HG03571 (cell line): ENCODE data around the gene LRFN2.

ENCODE experiments used
- ATAC-seq: cut with Tn5 transposase; IDR thresholded peaks from one replicate; pipeline ENCODE4 v1.9.1; 2021; ENCODE audit not compliant: unreplicated experiment

The LRFN2 gene

GRCh38 chr6:40439026-40439800, 148.0 kb downstream of the LRFN2 start:
- no peak for ATAC-seq

DNA sequence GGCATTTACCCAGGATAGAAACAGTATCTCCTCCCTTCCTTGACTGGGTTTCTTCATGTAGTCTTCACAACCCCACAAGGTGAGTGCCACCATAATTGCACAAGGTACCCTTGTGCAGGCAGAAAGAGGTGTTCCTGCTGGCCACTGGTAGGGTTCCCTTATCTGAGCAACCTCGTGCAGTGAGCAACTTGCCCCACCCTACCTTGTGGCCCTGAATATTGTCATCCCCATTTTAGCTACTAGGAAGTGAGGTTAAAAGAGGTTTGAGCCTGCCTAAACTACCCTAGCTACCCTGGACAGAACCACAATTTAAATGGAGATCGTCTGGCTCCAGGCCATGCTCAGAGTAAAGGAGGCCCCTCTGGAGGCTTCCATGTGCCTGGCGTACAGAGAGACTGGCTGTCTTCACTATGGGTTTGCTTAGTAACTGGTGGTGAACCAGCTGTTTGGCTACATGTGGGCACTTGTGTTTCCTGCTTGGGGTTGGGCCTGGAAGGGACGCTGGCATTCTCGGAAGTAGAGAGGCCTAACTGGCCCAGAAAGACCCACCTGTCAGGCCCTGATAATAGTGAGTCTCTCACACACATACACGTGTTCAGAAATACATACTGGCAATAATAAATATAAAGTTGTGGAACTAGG, 148.8 kb downstream of the LRFN2 start:
- ATAC-seq: no peak

DNA sequence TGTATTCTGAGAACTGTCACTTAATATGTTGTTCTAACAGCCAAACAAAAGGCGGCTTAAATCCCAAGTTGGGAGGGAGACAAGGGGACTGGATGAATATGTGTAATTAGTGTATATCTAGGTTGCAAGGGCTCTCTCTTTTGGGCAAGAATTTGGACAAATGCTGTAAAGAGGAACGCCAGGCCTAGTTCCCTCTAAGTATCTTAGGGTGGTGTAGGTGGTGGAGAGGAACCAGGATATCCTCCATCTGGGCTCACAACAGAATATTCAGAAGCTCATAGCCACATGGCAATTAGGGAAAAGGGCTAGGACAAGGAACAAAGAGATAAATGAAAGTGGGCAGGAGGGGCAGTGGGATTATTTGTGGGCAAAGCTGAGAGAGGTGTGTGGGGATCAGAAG, 149.5 kb downstream of the LRFN2 start:
- ATAC-seq: no peak

DNA sequence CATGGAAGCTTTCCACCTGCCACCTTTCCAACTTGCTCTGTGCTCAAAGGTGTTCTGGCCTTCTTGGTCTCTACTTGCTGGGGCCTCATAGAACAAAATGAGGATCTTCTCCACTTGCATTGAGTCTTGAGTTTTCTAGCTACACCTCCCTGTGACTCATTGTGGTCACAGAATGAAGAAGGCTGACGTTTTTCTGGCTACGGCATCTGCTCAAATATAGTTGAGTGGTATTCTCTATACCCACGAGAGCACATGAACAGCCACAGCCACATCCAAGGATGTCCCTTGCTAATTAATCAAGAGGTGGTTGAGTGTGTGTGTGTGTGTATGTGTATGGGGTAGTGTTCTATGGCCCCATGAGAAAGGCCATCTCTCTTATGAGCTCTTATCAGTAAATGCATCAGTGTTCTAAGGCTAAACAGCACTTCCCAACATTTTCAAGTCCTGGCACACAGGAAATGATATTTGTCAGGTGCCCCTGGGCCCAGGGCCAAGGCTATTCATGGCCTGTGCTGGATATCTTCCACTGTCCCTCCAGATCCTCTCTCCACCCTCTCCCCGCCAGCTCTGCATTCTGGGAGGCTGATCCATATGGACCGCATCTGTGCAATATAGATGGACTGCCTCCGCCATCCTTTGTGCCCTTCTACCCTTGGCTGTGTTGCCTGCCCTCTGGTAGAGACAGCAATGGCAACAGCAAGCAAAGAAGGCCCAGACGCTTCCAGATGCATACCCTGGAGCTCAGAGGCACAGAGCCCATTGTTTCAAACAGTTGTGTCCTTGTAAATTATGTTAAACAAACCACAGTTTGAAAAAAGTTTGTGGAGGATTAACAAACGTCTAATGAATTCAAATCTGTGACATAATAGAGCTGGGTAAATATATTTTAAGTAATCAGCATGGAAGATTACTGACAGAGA, 150.2 kb downstream of the LRFN2 start:
- no peak for ATAC-seq

DNA sequence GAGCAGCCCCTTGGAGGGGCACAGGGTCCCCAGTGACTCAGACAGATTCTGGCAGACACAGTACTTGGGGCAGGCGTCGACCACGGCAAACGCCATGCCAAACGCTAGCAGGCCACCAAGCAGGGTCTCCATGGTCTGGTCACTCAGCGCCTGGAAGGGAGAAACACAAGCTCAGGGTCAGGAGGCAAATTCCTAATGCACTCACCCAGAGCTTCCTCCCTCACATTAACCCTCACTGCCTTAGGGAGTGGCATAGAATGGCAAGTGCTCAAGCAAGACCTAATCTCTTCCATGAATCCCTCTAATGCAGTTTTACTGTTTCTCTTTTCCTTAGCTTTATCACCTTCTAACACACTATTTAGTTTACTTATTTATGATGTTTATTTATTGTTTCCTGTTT, 154.2 kb downstream of the LRFN2 start:
- no peak for ATAC-seq

DNA sequence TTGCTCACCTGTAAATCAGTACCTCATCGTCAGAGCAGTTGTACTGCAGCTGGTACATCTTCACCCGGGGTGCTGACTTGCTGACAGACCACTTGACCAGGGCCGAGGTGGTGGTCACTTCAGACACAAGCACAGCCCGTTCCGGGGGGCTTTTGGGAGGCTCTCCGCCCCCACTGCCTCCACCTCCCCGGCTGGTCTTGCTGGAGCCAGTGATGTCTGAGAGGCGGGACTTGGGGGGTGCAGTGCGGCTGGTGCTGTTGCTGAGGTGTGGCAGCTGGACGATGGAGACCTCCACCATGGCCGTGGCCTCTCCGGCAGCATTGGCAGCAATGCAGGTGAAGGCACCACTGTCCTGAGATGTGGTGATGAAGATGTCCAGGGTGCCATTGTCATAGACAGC, 155.5 kb downstream of the LRFN2 start:
- ATAC-seq: no peak

GRCh38 chr6:40427196-40427595, 160.0 kb downstream of the LRFN2 start:
- ATAC-seq: no peak

- ATAC-seq: no peak
These were observed 160.7 kb downstream of the LRFN2 start for GRCh38 chr6:40426346-40427066.

DNA sequence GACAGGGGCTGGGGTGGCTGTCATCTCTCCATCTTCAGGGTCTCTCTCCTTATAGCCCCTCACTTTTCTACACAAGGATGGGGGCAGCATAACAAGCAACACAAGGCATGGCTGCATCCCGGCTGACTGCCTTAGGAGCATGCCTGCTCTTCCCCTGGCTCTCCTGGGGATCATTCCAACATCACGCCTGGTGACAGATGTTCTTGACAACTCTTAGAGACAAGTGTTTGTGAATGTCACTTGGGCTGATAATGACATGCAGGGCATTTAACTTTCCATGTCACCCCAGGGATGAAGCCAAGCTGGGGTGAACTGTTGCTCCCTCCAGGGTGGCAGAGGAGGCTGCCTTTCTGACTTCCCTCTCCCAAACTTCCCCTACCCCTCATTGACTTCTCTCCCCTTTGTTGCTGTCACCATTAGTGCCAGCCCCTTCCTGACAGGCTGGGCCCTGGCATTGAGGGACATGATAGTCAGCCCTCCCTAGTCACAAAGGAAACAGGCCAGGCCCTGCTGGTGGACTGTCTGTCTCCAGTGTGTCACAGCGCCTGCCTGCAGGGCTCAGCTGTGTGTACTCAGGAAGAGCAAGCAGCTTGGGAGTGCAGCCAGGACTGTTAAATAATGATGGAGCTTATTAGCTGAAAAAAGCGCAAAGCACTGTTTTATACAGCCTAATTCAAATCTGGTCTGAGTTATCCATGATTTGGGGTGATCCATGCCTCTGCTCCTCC, 161.8 kb downstream of the LRFN2 start:
- ATAC-seq: no peak

GRCh38 chr6:40422046-40422445, 165.1 kb downstream of the LRFN2 start:
- ATAC-seq: no peak

DNA sequence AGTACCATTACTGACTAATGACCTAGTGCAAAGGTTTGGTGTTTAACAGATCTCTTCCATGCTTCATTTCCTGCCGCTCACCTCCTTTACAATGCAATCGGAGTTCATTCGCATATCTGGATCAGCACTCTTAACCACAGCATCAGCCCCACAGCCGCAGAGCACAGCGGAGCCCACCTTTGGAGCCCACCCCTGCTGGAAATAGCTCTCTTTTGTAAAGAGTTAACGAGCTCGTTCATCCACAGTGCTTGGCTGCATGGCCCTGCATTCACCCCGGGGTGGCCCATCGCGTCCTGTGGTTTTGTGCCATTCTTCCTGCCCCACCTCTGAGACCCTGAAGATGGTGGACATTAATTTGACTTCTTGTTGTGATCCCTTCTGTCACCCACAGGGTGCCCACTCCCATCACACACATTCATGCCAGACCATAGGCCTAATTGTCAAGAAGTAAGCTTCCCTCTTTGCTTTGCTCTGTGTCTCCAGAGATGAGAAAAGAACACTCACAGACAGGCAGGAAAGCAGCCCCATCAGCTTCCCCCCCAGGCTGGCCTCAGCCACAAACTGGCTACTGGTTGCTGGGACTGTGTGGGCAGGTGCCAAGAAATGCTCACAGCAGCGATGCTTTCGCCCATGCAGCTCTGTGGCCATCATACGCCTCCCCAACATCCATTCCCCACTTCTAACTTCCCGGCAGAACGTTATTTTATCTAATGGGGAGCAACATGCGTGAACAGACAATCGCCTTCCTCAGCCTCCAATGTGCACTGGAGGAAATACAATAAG, 167.0 kb downstream of the LRFN2 start:
- ATAC-seq: no peak

DNA sequence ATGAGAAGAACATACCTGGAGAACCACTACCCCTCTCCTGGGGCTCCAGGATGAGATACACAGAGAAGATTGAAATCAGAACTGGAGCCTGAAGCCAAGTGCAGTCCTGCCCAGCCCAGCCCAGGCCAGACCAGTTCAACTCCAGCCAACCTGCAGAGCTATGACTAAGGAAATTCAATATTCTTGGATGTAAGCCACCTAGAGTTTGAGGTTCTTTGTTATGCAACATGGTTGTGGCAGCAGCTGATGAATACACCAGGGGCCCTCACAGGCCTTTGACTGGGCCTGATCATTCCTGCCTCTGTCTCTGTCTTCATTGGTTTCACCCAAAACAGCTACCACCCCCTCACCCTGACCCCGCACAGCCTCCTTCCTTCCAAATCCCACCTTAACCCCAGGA, 167.8 kb downstream of the LRFN2 start:
- ATAC-seq: no peak

DNA sequence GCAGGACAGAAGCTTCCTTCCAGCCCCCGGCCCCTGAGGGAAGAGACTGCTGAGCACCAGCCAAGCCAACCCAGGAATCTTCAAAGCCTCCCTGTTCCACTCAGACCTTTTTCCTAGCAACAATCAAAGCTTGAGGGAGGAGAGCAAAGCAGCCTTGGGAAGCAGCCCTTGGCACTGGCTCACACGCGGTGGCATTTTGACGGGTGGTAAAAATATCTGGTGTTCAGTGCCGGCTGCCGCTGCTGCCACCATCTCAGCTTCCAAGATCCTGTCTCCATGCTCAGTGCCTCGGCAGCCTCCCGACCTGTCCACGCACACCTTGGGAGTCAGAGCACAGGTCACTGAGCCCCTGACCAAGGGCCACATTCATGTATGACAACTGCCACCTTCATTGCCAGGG, 170.1 kb downstream of the LRFN2 start:
- ATAC-seq: no peak

DNA sequence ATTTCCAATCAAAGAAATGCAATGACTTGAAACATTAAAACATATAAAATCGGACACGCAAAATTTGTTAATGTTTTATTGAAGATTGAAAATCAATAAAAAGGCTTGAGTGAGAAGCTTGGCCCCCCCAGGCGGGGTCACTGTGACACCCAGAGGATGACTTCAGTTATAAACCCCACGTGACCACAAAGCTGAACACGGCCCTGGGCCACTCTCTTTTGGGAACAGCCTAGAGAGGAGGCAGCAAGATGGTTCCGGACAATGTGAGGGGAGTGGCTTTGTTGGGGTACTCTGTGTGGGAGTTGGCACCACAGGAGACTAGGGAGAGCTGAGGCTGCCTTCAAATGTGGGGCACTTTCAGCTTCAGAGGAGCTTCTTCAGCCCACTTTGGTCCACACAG, 172.5 kb downstream of the LRFN2 start:
- no peak for ATAC-seq

DNA sequence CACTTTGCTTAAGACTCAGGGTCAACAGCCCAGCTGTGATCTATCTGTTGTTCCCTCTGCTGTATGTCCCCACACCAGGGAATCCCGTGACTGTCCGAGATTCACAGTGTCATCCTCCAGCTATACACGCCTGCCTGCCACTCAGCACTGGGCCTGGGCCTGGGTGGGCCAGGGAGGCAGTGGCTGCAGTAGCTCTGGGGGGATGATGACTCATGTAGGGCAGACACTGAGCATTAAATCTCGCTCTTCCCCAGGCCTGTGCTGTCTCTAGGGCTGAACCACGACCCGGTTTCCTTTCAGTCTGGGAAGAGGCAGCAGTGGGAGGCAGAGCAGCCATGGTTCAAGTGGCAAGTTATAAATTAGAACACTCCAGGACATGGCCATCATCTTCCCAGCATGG, 173.9 kb downstream of the LRFN2 start:
- no peak for ATAC-seq

- no peak for ATAC-seq
These were observed 175.3 kb downstream of the LRFN2 start for GRCh38 chr6:40411881-40412280.

DNA sequence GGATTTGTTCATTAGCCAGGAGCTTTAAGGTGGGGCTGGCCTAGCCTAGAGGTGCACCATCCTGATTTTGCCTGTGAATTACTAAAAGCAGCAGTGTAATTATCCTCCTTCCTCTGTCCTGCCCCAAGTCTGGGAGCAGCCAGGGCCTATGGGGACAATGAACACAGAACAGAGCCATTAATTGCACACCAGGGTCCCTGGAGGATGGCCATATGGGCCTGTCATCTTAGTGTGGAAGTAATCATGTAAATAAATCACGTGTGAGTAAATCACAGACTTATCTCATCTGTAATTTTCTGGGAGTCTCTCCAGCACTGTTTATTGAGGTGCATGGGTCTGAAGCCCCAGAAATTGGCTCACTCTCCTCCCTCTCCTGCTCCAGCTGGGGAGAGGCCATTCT, 176.3 kb downstream of the LRFN2 start:
- no peak for ATAC-seq

DNA sequence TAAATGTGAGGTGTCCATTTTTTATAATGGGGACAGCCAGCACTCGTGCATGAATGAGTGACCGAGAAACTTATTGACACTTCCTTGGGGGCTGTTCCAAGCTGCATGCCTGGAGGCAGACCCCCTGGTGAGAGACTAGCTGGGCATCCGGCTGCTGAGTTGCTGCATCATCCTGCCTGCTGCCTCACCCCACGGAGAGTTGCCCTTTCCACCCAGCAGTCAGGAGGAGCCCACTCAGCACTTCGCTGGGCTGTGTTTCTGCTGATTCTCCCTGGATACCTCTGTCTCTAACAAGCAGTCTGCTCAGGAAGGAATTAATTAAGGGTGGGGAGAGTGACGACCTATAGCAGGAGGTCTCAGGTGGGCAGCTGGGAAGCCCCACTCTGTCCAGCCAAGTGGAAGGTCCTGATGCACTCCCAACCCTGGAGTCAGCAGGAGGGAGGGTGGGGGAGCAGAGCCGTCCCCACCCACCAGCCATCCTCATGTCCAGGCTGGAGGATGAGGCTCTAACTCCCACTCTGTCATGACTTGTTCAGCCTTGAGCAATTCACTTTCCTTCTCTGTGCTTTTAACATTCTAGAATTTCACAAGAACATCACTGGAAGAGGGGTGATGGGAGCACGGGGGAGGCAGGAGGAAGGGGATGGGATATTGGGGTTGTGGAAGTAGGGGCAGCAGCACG, 177.3 kb downstream of the LRFN2 start:
- ATAC-seq: no peak
